Measurements from ENCODE around the gene ARHGEF4. TPM values are rescaled to one million over a fixed set of nuclear protein-coding genes. Genes with fewer than 3 reads are reported as not detected.

Gene ARHGEF4
- total RNA-seq, 1 experiment from 2014 or later: 12.6 TPM

GRCh38 chr2:130820279-130820861 is 16.3 kb upstream of the ARHGEF4 start:
- Histone ChIP-seq H3K23me2 (ENCODE audit: insufficient read length, low read depth, low read length, poor library complexity, severe bottlenecking) (no peaks in the 10 kb centered on the region), H2BK15ac (ENCODE audit: low read depth, low read length) (no peak overlapping the region), H2AK5ac (ENCODE audit: insufficient read length, low read length) (no peak overlapping the region), H3T11ph (ENCODE audit: low read length) (no peak overlapping the region), H3K79me1 (ENCODE audit: insufficient read depth, low read depth, low read length, poor library complexity, severe bottlenecking) (no peaks in the 10 kb centered on the region), H3K4ac (ENCODE audit: low read depth, low read length) (no peak overlapping the region), H4K5ac (ENCODE audit: insufficient read length, low read depth, low read length) (no peak overlapping the region), H3K4me2 (ENCODE audit: insufficient read depth, insufficient read length, low read length) (no peak overlapping the region), H3K9me3 (ENCODE audit: control insufficient read depth, low read depth, low read length) (no peaks in the 10 kb centered on the region), H2BK5ac (ENCODE audit: insufficient read length, low read length) (no peak overlapping the region), H3K23ac (ENCODE audit: insufficient read length, low read depth, low read length) (no peak overlapping the region), H2AFZ (ENCODE audit: low read length) (no peak overlapping the region), H2BK12ac (ENCODE audit: insufficient read length, low read depth, low read length) (no peak overlapping the region), H2BK20ac (ENCODE audit: low read depth, low read length, poor library complexity, severe bottlenecking) (no peak overlapping the region), H3K18ac (ENCODE audit: insufficient read length, low read depth, low read length) (peak overlapping the region; percentile 53), H3K27ac (ENCODE audit: insufficient read length, low read depth, low read length) (no peak overlapping the region), H3K27me3 (ENCODE audit: insufficient read depth, low read length) (no peaks in the 10 kb centered on the region), H4K20me1 (ENCODE audit: control insufficient read depth, insufficient read depth, insufficient read length) (peaks cover 3% of the 10 kb centered on the region), H3K9ac (ENCODE audit: extremely low read depth, insufficient read length, low read length) (no peak overlapping the region), H2BK120ac (ENCODE audit: low read depth, low read length, poor library complexity, severe bottlenecking) (no peak overlapping the region), H4K8ac (replicated peaks; ENCODE audit: insufficient read length, low read depth, low read length) (no peak overlapping the region), H4K91ac (ENCODE audit: insufficient read length, low read depth, low read length) (no peak overlapping the region), H3K4me1 (ENCODE audit: insufficient read depth, low read length) (peaks cover 2% of the 10 kb centered on the region; the same call in 1 of the 2 replicates), H3K14ac (ENCODE audit: insufficient read depth, low read length) (peak overlapping the region; percentile 62; the same call in 1 of the 2 replicates), H3K79me2 (ENCODE audit: insufficient read depth, low read length) (no peaks in the 10 kb centered on the region), H3K56ac (ENCODE audit: insufficient read length, low read depth, low read length) (no peak overlapping the region)
- H3K36me3 Mint-ChIP-seq (ENCODE audit: insufficient read depth in 1 of 3, low read depth in 3 of 3): no peaks in the 10 kb centered on the region
- no peak for TF ChIP-seq CTCF (conservative IDR thresholded peaks at IDR 0.05)
- no peak overlapping the region for H3K27ac Mint-ChIP-seq
- no peak for DNase-seq
- WGBS (ENCODE audit: extremely low coverage, insufficient read length, low lambda C conversion rate): no CpG with 5 or more reads among the region's 16 CpGs
- H3K4me1 Mint-ChIP-seq: peaks cover 31 to 39% of the 10 kb centered on the region in 2 experiments
- no peak overlapping the region for H3K4me3 Mint-ChIP-seq
- peaks cover 3% of the 10 kb centered on the region for H3K27me3 Mint-ChIP-seq (ENCODE audit: low read depth)
- peaks cover 0 to 3% of the 10 kb centered on the region in 2 experiments; a peak in 2 of 5 replicates for H3K9me3 Mint-ChIP-seq
